PFSK-1 (cell line): ENCODE results near the gene LIMA1.

ENCODE experiments used
- SIN3A ChIP-seq: IDR thresholded peaks from 2 replicates; pipeline ENCODE4 v1.6.1; 2012; ENCODE audit warnings: mild to moderate bottlenecking, low read length, moderate library complexity, borderline replicate concordance; ENCODE audit not compliant: insufficient read depth
- TAF1 ChIP-seq: IDR thresholded peaks from 2 replicates; pipeline ENCODE4 v1.6.1; 2012; ENCODE audit warnings: low read length, control low read depth, borderline replicate concordance; ENCODE audit not compliant: insufficient read depth

DNA sequence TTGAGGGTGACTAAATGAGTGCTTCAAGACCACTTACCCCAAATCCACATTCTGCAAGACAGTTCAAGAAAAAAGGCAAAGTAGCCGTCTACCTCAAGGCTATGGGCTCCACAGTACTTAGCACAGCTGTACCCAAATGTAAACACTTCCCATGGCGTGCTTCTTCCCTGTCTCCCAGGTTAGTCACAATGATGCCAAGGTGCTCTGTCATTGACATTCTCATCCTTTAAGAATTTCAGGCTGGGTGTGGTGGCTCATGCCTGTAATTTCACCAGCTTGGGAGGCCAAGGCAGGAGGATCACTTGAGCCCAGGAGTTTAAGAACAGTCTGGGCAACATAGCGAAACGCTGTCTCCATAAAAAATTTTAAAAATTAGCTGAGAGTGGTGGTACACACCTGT, 64.9 kb downstream of the LIMA1 start:
- TF ChIP-seq SIN3A (no peak), TAF1 (no peak)
